Liver (tissue), 9 donors: Measurements from ENCODE around the gene CHTF18. TPM values are rescaled to one million over a fixed set of nuclear protein-coding genes. Genes with fewer than 3 reads are reported as not detected.

Experiments
- DNase-seq: peaks from one replicate; pipeline ENCODE4 v3.0.0-alpha.2; 2017; ENCODE audit warnings: low spot score
- H3K27ac ChIP-seq, 2 donors: one replicate each; pipeline ENCODE4 v1.7.0; 2013; ENCODE audit warnings: inconsistent platforms in 2 of 2, low read length in 2 of 2, control low read depth in 1 of 2, low read depth in 1 of 2, mild to moderate bottlenecking in 1 of 2
- H3K27me3 ChIP-seq, 4 donors: one replicate each; pipeline versions ENCODE4 v1.6.1 to v1.7.0; 2013; ENCODE audit warnings: low read length in 3 of 4, inconsistent platforms in 1 of 4, mild to moderate bottlenecking in 1 of 4, moderate library complexity in 1 of 4; ENCODE audit not compliant: control insufficient read depth in 4 of 4, insufficient read depth in 4 of 4
- H3K36me3 ChIP-seq, 4 donors: one replicate each; pipeline versions ENCODE4 v1.6.1 to v1.7.0; 2013; ENCODE audit warnings: low read length in 3 of 4, mild to moderate bottlenecking in 3 of 4, low read depth in 1 of 4, moderate library complexity in 1 of 4; ENCODE audit not compliant: control insufficient read depth in 4 of 4, insufficient read depth in 3 of 4
- H3K4me1 ChIP-seq, 4 donors: one replicate each; pipeline versions ENCODE4 v1.6.1 to v1.7.0; 2013; ENCODE audit warnings: low read length in 3 of 4, mild to moderate bottlenecking in 3 of 4, moderate library complexity in 1 of 4; ENCODE audit not compliant: control insufficient read depth in 4 of 4, insufficient read depth in 4 of 4
- H3K4me3 ChIP-seq, 3 donors: one replicate each; pipeline versions ENCODE4 v1.6.1 to v1.7.0; 2013; ENCODE audit warnings: low read length in 3 of 3, control low read depth in 1 of 3, low read depth in 1 of 3, mild to moderate bottlenecking in 1 of 3
- H3K9ac ChIP-seq, 2 donors: one replicate each; pipeline ENCODE4 v1.7.0; 2013; ENCODE audit warnings: low read length in 2 of 2, mild to moderate bottlenecking in 2 of 2, moderate library complexity in 2 of 2, control low read depth in 1 of 2, low read depth in 1 of 2
- H3K9me3 ChIP-seq, 4 donors: one replicate each; pipeline versions ENCODE4 v1.6.1 to v1.7.0; 2013; ENCODE audit warnings: low read length in 3 of 4; ENCODE audit not compliant: control insufficient read depth in 4 of 4
- FOXA1 ChIP-seq: IDR thresholded peaks from 2 replicates; pipeline ENCODE4 v1.6.1; 2016; ENCODE audit warnings: antibody characterized with exemption
- FOXA2 ChIP-seq: IDR thresholded peaks from 2 replicates; pipeline ENCODE4 v1.6.1; 2016; ENCODE audit warnings: antibody characterized with exemption
- GABPA ChIP-seq, 2 donors: IDR thresholded peaks in 1 of 2; conservative IDR thresholded peaks in 1 of 2; 2 replicates each; pipeline ENCODE4 v1.6.1; 2016; ENCODE audit warnings: antibody characterized with exemption in 2 of 2, mild to moderate bottlenecking in 1 of 2, moderate library complexity in 1 of 2
- HNF4A ChIP-seq, 2 donors: conservative IDR thresholded peaks; 2 replicates each; pipeline ENCODE4 v1.6.1; 2016; ENCODE audit warnings: antibody characterized with exemption in 2 of 2, mild to moderate bottlenecking in 2 of 2
- HNF4G ChIP-seq: IDR thresholded peaks from 2 replicates; pipeline ENCODE4 v1.6.1; 2016; ENCODE audit warnings: antibody characterized with exemption
- JUND ChIP-seq, 2 donors: IDR thresholded peaks; 2 replicates each; pipeline ENCODE4 v1.6.1; 2016; ENCODE audit warnings: antibody characterized with exemption in 2 of 2
- NR2F2 ChIP-seq: IDR thresholded peaks from 2 replicates; pipeline ENCODE4 v1.6.1; 2016; ENCODE audit warnings: antibody characterized with exemption
- RAD21 ChIP-seq, 2 donors: IDR thresholded peaks; 2 replicates each; pipeline ENCODE4 v1.6.1; 2016; ENCODE audit warnings: antibody characterized with exemption in 2 of 2, mild to moderate bottlenecking in 2 of 2
- RXRA ChIP-seq, 2 donors: IDR thresholded peaks; 2 replicates each; pipeline ENCODE4 v1.6.1; 2017 to 2018; ENCODE audit warnings: antibody characterized with exemption in 2 of 2, mild to moderate bottlenecking in 1 of 2
- SP1 ChIP-seq: IDR thresholded peaks from 2 replicates; pipeline ENCODE4 v1.6.1; 2018; ENCODE audit warnings: antibody characterized with exemption, mild to moderate bottlenecking
- WGBS: extraction: QIAGEN DNeasy Blood & Tissue Kit; methylation state at CpG from one replicate; pipeline ENCODE4 v1.1.7; 2013; 5-methylcytosine and 5-hydroxymethylcytosine counted together
- polyA plus RNA-seq, 2 donors: library from polyadenylated mRNA; stranded (reverse) in 1 of 2; unstranded in 1 of 2; fragments of 200-250 nt in 1 of 2; fragments of >200 nt in 1 of 2; fragmentation: Nextera tagmentation in 1 of 2; extraction: Ambion mirVana in 1 of 2; gene quantifications; one replicate each; pipeline versions ENCODE4 v1.2.1 to v1.2.3, GENCODE V29; 2013 to 2015
- total RNA-seq, 2 donors: library from RNA; depleted of rRNA; stranded (reverse); fragments of >200 nt; gene quantifications; one replicate each; pipeline ENCODE4 v1.2.3, GENCODE V29; 2014
- TF ChIP-seq, protein P1 (sequence below): fragments of 150-350 bp; IDR thresholded peaks from 2 replicates; pipeline ENCODE4 v1.5.1; 2017; ENCODE audit warnings: improper control_type of control experiment, low read depth, low read length; ENCODE audit not compliant: missing input control
- TF ChIP-seq, protein P2 (sequence below): IDR thresholded peaks from 2 replicates; pipeline ENCODE4 v1.6.1; 2016; ENCODE audit warnings: antibody characterized with exemption
- donor health status: healthy.
- donor health status: healthy.
- donor health status: healthy.
- donor health status: healthy.
- donor health status: healthy.

Gene CHTF18
- total and polyA plus RNA-seq, 4 donors, result 1.7 to 15.6 (median 3.9) TPM

- peaks cover 0 to 6% (median 3%) of the 10 kb centered on the region in 4 donors for H3K27me3 ChIP-seq
- H3K4me3 ChIP-seq, result no peak within 1 kb of the TSS
- peaks cover 0 to 2% (median 0%) of the 10 kb centered on the region in 4 donors for H3K4me1 ChIP-seq
- no peaks in the 10 kb centered on the region for H3K9me3 ChIP-seq
- H3K36me3 ChIP-seq, result no peaks in the 10 kb centered on the region
- WGBS, result 7% methylated on average over 57 of the region's 57 CpGs
- DNase-seq, result no peak
- no peak for TF ChIP-seq RAD21 (IDR thresholded peaks at IDR 0.05)
- TF ChIP-seq JUND (IDR thresholded peaks at IDR 0.05), result no peak
- no peak for TF ChIP-seq RXRA (IDR thresholded peaks at IDR 0.05)
- TF ChIP-seq FOXA1, result no peak
- TF ChIP-seq SP1, result no peak
- no peak within 1 kb of the TSS for H3K27ac ChIP-seq
- H3K9ac ChIP-seq, result no peak within 1 kb of the TSS
These were observed 11.8 kb downstream of the CHTF18 start, which contains the start of gene GNG13 for GRCh38 chr16:799948-800833. Gene GNG13 (minus strand): TSS chr16:800734. CDS start chr16:799077, 1,657 bp downstream.

DNA sequence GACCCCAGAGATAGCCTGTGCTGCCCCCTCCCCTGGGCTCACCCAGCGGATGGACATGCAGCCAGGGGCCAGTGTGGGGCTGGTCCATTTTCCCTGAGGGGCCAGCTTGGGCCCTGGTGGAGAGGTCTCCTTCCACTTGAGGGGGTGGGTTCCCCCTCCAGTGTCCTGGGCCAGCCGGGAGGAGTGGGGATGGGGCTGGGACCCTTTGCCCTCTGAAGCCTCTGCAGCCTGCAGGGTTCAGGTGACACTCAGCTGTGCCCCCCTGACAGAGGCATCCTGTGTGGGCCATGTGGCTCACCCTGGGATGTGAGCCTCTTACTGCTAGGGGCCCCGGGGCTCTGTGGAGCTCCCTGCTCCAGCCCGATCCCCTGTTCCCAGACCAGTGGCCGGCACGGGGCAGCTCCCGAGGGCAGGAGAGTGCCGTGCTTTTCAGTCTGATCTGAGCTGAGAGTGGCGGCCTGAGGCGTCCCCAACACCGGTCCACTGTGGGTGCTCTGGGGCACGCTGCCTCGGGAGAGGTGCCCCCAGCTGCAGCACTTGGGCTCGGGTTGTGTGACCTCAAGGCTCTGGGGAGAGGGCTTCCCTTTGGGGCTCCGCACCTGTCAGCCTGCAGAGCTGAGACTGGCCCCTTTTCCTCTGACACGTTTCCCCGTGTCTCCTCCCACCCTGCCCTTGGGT, 12.6 kb downstream of the CHTF18 start:
- Histone ChIP-seq H3K9ac (no peak overlapping the region), H3K9me3 (no peaks in the 10 kb centered on the region), H3K4me3 (no peak overlapping the region), H3K4me1 (peaks cover 0 to 1% (median 0%) of the 10 kb centered on the region in 4 donors), H3K27ac (no peak overlapping the region), H3K36me3 (no peaks in the 10 kb centered on the region), H3K27me3 (peaks cover 0 to 6% (median 3%) of the 10 kb centered on the region in 4 donors)
- WGBS, result 20% methylated on average over 17 of the region's 17 CpGs
- TF ChIP-seq HNF4G (no peak), FOXA2 (no peak), GABPA (IDR thresholded peaks at IDR 0.05 in 1 of 2, conservative IDR thresholded peaks at IDR 0.05 in 1 of 2) (no peak), SP1 (no peak)
- TF ChIP-seq, protein P1, sequence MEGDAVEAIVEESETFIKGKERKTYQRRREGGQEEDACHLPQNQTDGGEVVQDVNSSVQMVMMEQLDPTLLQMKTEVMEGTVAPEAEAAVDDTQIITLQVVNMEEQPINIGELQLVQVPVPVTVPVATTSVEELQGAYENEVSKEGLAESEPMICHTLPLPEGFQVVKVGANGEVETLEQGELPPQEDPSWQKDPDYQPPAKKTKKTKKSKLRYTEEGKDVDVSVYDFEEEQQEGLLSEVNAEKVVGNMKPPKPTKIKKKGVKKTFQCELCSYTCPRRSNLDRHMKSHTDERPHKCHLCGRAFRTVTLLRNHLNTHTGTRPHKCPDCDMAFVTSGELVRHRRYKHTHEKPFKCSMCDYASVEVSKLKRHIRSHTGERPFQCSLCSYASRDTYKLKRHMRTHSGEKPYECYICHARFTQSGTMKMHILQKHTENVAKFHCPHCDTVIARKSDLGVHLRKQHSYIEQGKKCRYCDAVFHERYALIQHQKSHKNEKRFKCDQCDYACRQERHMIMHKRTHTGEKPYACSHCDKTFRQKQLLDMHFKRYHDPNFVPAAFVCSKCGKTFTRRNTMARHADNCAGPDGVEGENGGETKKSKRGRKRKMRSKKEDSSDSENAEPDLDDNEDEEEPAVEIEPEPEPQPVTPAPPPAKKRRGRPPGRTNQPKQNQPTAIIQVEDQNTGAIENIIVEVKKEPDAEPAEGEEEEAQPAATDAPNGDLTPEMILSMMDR, result no peak
- TF ChIP-seq, protein P2, sequence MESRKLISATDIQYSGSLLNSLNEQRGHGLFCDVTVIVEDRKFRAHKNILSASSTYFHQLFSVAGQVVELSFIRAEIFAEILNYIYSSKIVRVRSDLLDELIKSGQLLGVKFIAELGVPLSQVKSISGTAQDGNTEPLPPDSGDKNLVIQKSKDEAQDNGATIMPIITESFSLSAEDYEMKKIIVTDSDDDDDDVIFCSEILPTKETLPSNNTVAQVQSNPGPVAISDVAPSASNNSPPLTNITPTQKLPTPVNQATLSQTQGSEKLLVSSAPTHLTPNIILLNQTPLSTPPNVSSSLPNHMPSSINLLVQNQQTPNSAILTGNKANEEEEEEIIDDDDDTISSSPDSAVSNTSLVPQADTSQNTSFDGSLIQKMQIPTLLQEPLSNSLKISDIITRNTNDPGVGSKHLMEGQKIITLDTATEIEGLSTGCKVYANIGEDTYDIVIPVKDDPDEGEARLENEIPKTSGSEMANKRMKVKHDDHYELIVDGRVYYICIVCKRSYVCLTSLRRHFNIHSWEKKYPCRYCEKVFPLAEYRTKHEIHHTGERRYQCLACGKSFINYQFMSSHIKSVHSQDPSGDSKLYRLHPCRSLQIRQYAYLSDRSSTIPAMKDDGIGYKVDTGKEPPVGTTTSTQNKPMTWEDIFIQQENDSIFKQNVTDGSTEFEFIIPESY, result no peak
- no peak for DNase-seq

DNA sequence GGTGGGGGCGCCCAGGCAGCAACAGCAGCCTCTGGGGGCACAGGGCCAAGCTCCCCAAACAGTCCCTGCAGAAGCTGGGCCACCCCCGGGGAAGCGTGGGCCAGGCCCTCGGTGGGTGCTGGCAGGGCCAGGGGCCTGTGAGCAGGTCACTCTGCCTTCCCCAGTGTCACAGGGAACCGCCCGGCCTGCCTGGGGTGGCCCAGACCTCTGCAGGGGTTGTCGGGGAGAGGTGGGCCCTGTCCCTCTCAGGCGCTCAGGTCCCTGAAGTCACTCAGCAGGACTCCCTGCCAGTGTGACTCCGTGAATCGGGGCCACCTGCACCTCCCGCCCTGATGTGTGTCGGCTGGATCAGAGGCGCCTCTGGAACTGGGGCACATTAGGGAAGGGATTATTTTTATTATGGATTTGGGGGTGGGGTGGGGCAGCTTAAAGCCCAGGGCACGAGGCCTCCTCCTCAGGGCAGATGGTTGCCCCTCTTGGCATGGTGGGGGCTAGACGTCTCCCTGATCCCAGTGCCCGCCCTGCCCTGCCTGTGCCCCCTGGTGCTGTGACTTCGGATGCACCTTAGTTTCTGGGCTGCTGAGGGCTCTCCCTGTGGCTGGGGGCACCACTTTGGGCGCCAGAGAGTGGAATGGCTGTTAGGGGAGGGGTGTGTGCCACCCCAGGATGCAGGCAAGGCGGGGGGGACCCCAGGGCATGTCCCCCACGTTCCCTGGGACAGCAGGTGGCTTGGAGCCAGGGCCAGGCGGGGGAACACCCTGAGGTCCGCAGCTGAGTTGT, 13.4 kb downstream of the CHTF18 start:
- H3K27me3 ChIP-seq, result peaks cover 0 to 6% (median 3%) of the 10 kb centered on the region in 4 donors
- H3K9ac ChIP-seq, result no peak overlapping the region
- H3K9me3 ChIP-seq, result no peaks in the 10 kb centered on the region
- no peak overlapping the region for H3K4me3 ChIP-seq
- TF ChIP-seq, protein P2, result no peak
- TF ChIP-seq FOXA1, result no peak
- TF ChIP-seq HNF4A (conservative IDR thresholded peaks at IDR 0.05), result no peak
- no peak for TF ChIP-seq NR2F2
- WGBS, result 59% methylated on average over 22 of the region's 22 CpGs
- no peak overlapping the region for H3K27ac ChIP-seq
- no peaks in the 10 kb centered on the region for H3K36me3 ChIP-seq
- H3K4me1 ChIP-seq, result no peaks in the 10 kb centered on the region
- no peak for DNase-seq
